Tibial nerve (tissue), 4 donors: ENCODE results near the gene LRBA. TPM values are rescaled to one million over a fixed set of nuclear protein-coding genes. Genes with fewer than 3 reads are reported as not detected.
A peak's percentile ranks its signal among the peaks of the same experiment; 100 is the strongest.

ENCODE experiments used
- DNase-seq, 2 donors: peaks; one replicate each; pipeline ENCODE4 v3.0.0-alpha.2; 2019; ENCODE audit warnings: low spot score in 2 of 2
- H3K27ac ChIP-seq, 4 donors: fragments of 200-600 bp; sonication (generic) in 3 of 4; one replicate each; pipeline ENCODE4 v1.5.1; 2017 to 2019; ENCODE audit warnings: mild to moderate bottlenecking in 1 of 4
- H3K27me3 ChIP-seq, 2 donors: fragments of 200-600 bp; sonication (generic) in 1 of 2; one replicate each; pipeline versions ENCODE4 v1.5.1 to v1.6.0; 2017 to 2019
- H3K36me3 ChIP-seq, 3 donors: fragments of 200-600 bp; sonication (generic); one replicate each; pipeline ENCODE4 v1.5.1; 2018 to 2019
- H3K4me1 ChIP-seq, 4 donors: fragments of 200-600 bp; sonication (generic) in 3 of 4; one replicate each; pipeline ENCODE4 v1.5.1; 2017 to 2019
- H3K4me3 ChIP-seq, 4 donors: fragments of 200-600 bp; sonication (generic) in 3 of 4; one replicate each; pipeline ENCODE4 v1.5.1; 2017 to 2019; ENCODE audit warnings: mild to moderate bottlenecking in 1 of 4, moderate library complexity in 1 of 4
- H3K9me3 ChIP-seq, 4 donors: fragments of 200-600 bp; sonication (generic) in 3 of 4; one replicate each; pipeline ENCODE4 v1.5.1; 2017 to 2019
- EP300 ChIP-seq, 2 donors: sonication (generic); formaldehyde crosslinking; IDR thresholded peaks; one replicate each; pipeline ENCODE4 v1.6.1; 2017; ENCODE audit warnings: antibody characterized with exemption in 2 of 2, mild to moderate bottlenecking in 1 of 2
- POLR2A ChIP-seq, 2 donors: fragments of 450-650 bp; IDR thresholded peaks; one replicate each; pipeline ENCODE4 v1.6.1; 2017; ENCODE audit warnings: antibody characterized with exemption in 2 of 2, mild to moderate bottlenecking in 2 of 2, moderate library complexity in 2 of 2
- WGBS, 2 donors: methylation state at CpG; one replicate each; pipeline ENCODE4 v1.1.5; 2018; 5-methylcytosine and 5-hydroxymethylcytosine counted together
- total RNA-seq, 4 donors: library from RNA; depleted of rRNA; stranded (reverse); fragments of >200 nt; gene quantifications; one replicate each; pipeline ENCODE4 v1.1.0, GENCODE V29; 2016
- TF ChIP-seq, protein P1 (sequence below), 5 experiments: fragments of 200-600 bp in 3 of 5; fragments of 450-650 bp in 2 of 5; sonication (generic) in 3 of 5; IDR thresholded peaks; one replicate each; pipeline ENCODE4 v1.5.1; 2016 to 2019; ENCODE audit warnings: antibody characterized with exemption in 5 of 5, mild to moderate bottlenecking in 3 of 5, moderate library complexity in 2 of 5

The LRBA gene
- total RNA-seq, 4 donors from 2014 or later = 35.4 to 43.1 (median 38.0) TPM

- Histone ChIP-seq H3K9me3 (no peaks in the 10 kb centered on the region), H3K4me1 (no peaks in the 10 kb centered on the region), H3K4me3 (no peak overlapping the region), H3K27ac (no peak overlapping the region), H3K36me3 (peaks cover 0 to 40% (median 0%) of the 10 kb centered on the region in 3 donors), H3K27me3 (no peaks in the 10 kb centered on the region)
- TF ChIP-seq POLR2A (IDR thresholded peaks at IDR 0.05) (no peak), EP300 (IDR thresholded peaks at IDR 0.05) (no peak)
- TF ChIP-seq, protein P1, sequence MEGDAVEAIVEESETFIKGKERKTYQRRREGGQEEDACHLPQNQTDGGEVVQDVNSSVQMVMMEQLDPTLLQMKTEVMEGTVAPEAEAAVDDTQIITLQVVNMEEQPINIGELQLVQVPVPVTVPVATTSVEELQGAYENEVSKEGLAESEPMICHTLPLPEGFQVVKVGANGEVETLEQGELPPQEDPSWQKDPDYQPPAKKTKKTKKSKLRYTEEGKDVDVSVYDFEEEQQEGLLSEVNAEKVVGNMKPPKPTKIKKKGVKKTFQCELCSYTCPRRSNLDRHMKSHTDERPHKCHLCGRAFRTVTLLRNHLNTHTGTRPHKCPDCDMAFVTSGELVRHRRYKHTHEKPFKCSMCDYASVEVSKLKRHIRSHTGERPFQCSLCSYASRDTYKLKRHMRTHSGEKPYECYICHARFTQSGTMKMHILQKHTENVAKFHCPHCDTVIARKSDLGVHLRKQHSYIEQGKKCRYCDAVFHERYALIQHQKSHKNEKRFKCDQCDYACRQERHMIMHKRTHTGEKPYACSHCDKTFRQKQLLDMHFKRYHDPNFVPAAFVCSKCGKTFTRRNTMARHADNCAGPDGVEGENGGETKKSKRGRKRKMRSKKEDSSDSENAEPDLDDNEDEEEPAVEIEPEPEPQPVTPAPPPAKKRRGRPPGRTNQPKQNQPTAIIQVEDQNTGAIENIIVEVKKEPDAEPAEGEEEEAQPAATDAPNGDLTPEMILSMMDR (IDR thresholded peaks at IDR 0.05) = no peak
- 95 to 96% methylated on average over 9 to 14 of the region's 23 CpGs for WGBS, 2 donors
- no peak for DNase-seq
Observed at GRCh38 chr4:150256225-150256620, 758.9 kb downstream of the LRBA start.

DNA sequence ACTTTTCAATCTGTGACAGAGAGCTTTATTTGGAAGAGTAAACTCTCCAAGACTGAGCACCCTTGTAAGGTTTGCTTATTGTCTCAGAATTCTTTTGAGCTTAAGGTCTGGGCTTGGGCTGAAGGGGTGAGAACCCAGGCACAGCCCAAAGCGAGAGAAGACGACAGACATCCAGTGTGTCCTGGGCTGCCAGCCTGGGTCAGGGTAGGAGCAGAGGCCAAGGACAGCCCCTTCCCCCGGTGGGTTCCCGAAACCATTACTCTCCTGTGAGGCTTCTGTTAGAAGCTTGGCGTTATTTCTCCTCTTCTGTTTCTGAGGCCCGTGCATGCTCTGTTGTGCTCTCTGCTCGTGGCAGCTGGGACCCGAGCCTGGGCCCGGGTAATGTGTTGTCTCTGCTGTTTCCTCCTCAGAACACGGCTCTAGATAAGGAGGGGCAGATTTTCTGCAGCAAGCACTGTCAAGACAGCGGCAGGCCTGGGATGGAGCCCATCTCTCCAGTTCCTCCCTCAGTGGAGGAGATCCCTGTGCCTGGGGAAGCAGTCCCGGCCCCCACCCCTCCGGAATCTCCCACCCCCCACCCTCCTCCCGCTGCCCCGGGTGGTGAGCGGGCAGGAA lies 759.4 kb downstream of the LRBA start:
- Histone ChIP-seq H3K9me3 (no peaks in the 10 kb centered on the region), H3K27me3 (no peaks in the 10 kb centered on the region), H3K36me3 (peaks cover 0 to 40% (median 0%) of the 10 kb centered on the region in 3 donors), H3K27ac (peak overlapping the region in 1 of 4 donors; percentile 12), H3K4me1 (no peaks in the 10 kb centered on the region), H3K4me3 (no peak overlapping the region)
- no peak for DNase-seq
- no peak for TF ChIP-seq POLR2A (IDR thresholded peaks at IDR 0.05)
- no peak for TF ChIP-seq EP300 (IDR thresholded peaks at IDR 0.05)
- TF ChIP-seq, protein P1 (IDR thresholded peaks at IDR 0.05) = no peak
- 86 to 88% methylated on average over 10 to 11 of the region's 16 CpGs for WGBS, 2 donors

- Histone ChIP-seq H3K27ac (no peak overlapping the region), H3K36me3 (peaks cover 0 to 51% (median 0%) of the 10 kb centered on the region in 3 donors), H3K9me3 (no peaks in the 10 kb centered on the region), H3K4me3 (no peak overlapping the region), H3K27me3 (no peaks in the 10 kb centered on the region), H3K4me1 (no peaks in the 10 kb centered on the region)
- WGBS, 2 donors = 92 to 95% methylated on average over 18 of the region's 18 CpGs
- TF ChIP-seq, protein P1 (IDR thresholded peaks at IDR 0.05) = no peak
- no peak for TF ChIP-seq POLR2A (IDR thresholded peaks at IDR 0.05)
- TF ChIP-seq EP300 (IDR thresholded peaks at IDR 0.05) = no peak
- DNase-seq = no peak
Observed at GRCh38 chr4:150253965-150254630, 761.0 kb downstream of the LRBA start.

GRCh38 chr4:150253416-150253815 lies 761.7 kb downstream of the LRBA start:
- no peaks in the 10 kb centered on the region for H3K9me3 ChIP-seq
- no peak for DNase-seq
- no peak overlapping the region for H3K4me3 ChIP-seq
- TF ChIP-seq EP300 (IDR thresholded peaks at IDR 0.05) = no peak
- TF ChIP-seq, protein P1 (IDR thresholded peaks at IDR 0.05) = no peak
- 95 to 96% methylated on average over 11 of the region's 11 CpGs for WGBS, 2 donors
- H3K27me3 ChIP-seq = no peaks in the 10 kb centered on the region
- peaks cover 0 to 56% (median 0%) of the 10 kb centered on the region in 3 donors for H3K36me3 ChIP-seq
- no peak overlapping the region for H3K27ac ChIP-seq
- no peaks in the 10 kb centered on the region for H3K4me1 ChIP-seq

- no peaks in the 10 kb centered on the region for H3K27me3 ChIP-seq
- WGBS, 2 donors = 81 to 93% methylated on average over 7 of the region's 7 CpGs
- DNase-seq = no peak
- H3K4me1 ChIP-seq = no peaks in the 10 kb centered on the region
- TF ChIP-seq EP300 (IDR thresholded peaks at IDR 0.05) = no peak
- TF ChIP-seq, protein P1 (IDR thresholded peaks at IDR 0.05) = no peak
- no peak for TF ChIP-seq POLR2A (IDR thresholded peaks at IDR 0.05)
- no peak overlapping the region for H3K4me3 ChIP-seq
- H3K9me3 ChIP-seq = no peaks in the 10 kb centered on the region
- peaks cover 0 to 61% (median 0%) of the 10 kb centered on the region in 3 donors for H3K36me3 ChIP-seq
- H3K27ac ChIP-seq = no peak overlapping the region
Observed at GRCh38 chr4:150252741-150253140, 762.3 kb downstream of the LRBA start.
